ENCODE data around the gene IL4I1.
"Not testable (repeated sequence)": the region's sequence is repeated elsewhere in the genome, so short reads cannot be mapped to it uniquely, and the experiment has no call there.

Gene IL4I1, protein sequence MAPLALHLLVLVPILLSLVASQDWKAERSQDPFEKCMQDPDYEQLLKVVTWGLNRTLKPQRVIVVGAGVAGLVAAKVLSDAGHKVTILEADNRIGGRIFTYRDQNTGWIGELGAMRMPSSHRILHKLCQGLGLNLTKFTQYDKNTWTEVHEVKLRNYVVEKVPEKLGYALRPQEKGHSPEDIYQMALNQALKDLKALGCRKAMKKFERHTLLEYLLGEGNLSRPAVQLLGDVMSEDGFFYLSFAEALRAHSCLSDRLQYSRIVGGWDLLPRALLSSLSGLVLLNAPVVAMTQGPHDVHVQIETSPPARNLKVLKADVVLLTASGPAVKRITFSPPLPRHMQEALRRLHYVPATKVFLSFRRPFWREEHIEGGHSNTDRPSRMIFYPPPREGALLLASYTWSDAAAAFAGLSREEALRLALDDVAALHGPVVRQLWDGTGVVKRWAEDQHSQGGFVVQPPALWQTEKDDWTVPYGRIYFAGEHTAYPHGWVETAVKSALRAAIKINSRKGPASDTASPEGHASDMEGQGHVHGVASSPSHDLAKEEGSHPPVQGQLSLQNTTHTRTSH

DNA sequence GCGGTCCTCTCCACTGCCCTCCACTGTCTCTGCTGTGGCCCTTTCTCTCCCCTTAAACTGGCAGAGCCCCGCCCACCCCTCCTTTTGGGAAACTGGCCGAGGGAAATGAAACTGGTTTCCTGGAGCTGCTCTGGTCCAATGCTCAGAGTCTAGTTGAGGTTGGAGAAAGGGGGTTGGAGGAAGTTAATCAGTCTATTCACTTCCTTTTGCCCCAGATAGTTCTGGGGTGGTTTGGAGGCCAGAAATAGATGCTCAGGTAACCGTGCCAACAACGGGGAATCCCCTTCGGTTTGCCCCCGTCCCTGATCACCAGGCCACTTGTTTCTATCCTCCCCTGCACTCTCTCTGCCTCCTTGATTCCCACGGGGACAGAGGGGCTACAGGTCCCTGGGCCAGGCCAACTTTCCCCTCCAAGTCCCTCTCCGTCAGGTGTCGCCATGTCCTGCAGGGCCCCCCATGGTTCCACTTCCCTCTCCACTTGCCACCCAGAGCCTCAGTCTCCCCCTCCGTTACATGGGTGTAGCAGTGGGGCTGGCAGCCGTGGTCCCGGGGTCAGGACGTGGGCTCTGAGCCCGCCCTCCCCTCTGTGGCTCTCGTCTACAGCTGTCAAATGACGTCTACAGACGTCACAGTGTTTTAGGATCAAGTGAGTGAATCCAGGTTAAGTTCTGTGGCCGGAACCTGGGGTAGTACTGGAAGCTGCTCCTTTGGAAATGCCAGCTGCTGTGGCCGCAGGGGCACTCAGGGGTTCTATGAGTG lies at the start of gene IL4I1:
Gene IL4I1, minus strand, starts transcription at position 25 of the 759 bp plus-strand sequence. CDS start 727 bp downstream, outside the sequence.
- DNase-seq: no peak

DNA sequence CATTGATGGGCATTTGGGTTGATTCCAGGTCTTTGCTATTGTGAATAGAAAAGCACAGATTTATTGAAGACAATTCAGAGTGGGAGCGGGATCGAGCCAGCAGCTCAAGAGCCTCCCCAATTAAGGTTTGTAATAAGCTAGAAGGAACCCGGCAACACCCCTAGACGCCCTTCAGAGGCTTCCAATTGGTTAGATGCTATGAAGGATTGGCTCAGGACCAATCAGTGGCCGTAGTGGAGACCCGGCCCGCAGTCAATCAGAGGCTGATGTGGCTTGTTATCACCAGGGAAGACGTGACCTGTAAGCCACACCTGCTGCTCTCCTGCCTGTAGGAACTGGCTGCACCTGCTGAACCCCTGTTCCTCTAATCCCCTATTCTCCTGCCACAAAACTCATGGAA lies 49.7 kb upstream of the IL4I1 start:
- DNase-seq: no peak

DNA sequence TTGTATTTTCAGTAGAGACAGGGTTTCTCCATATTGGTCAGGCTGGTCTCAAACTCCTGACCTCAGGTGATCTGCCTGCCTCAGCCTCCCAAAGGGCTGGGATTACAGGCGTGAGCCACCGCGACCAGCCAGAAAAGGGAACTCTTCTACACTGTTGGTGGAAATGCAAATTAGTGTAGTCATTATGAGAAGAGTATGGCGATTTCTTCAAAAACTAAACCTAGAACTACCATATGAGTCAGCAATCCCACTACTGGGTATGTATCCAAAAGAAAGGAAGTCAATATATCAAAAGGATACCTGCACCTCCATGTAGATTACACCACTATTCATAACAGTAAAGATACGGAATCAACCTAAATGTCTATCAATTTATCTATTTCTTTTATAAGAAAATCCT lies 47.9 kb upstream of the IL4I1 start:
- not testable (repeated sequence) for DNase-seq

GRCh38 chr19:49940482-49940791 lies 43.8 kb upstream of the IL4I1 start:
- no peak for DNase-seq

GRCh38 chr19:49939721-49940481 lies 43.2 kb upstream of the IL4I1 start:
- DNase-seq: no peak

DNA sequence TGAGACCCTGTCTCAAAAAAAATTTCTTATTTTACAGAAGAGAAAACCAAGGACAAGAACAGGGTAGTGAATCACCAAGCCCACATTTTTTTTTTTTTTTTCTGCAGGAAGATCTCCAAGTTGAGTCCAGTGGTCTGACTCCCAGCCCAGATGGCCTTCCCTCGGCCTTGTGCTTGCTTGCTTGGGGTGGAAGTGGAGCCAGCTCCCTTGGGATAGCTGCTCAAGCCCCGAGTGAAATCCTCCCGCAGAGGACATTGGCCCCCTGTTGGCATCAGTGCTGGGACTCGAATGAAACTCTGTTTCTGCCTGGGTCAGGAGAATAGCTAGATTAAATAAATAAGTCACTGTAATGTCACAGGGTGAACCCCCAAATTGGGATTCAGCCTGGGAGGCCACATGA lies 42.0 kb upstream of the IL4I1 start:
- DNase-seq: no peak

GRCh38 chr19:49937750-49938381 lies 41.2 kb upstream of the IL4I1 start:
- DNase-seq: peak; percentile 82

DNA sequence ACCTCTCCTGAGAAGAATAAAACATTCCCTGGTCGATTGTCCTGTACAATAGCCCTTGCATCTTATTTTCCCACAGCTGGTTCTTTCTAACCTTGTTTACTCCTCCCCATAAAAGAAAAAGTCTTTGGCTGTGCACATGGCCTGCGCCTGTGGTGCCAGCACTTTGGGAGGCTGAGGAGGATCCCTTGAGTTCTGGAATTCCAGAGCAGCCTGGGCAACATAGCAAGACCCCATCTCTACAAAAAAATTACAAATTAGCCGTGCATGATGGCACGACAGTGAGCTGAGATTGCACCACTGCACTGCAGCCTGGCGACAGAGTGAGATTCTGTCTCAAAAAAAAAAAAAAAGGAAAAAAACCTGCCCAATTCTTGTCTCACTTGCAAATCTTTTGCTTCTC lies 39.9 kb upstream of the IL4I1 start:
- DNase-seq: no peak

- DNase-seq: no peak
Measured at GRCh38 chr19:49933643-49934042, 37.0 kb upstream of the IL4I1 start.

DNA sequence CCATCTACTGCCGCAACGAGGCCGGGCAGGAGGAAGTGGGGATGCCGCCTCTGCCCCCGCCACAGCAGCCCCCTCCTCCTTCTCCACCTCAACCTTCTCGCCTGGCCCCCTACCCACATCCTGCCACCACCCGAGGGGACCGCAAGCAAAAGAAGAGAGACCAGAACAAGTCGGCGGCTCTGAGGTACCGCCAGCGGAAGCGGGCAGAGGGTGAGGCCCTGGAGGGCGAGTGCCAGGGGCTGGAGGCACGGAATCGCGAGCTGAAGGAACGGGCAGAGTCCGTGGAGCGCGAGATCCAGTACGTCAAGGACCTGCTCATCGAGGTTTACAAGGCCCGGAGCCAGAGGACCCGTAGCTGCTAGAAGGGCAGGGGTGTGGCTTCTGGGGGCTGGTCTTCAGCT lies 36.0 kb upstream of the IL4I1 start:
- no peak for DNase-seq

DNA sequence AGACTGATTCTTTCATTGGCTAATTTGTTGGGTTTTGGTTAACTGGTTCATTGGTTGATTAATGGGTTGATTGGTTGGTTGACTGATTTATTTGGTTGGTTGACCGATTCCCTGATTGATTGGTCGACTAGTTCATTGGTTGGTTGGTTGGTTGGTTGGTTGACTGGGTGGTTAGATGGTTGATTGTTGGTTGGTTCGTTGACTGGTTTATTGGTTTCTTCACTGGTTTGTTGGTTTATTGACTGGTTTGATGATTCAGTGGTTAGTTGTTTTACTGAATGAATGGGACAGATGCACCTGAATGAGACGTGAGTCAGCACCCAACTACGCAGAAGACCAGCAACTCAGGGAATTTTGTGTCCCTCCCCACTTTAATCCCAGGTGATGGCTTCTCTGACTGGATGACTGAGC lies 35.4 kb upstream of the IL4I1 start:
- DNase-seq: no peak

GRCh38 chr19:49931293-49932040 lies 34.8 kb upstream of the IL4I1 start:
- no peak for DNase-seq

DNA sequence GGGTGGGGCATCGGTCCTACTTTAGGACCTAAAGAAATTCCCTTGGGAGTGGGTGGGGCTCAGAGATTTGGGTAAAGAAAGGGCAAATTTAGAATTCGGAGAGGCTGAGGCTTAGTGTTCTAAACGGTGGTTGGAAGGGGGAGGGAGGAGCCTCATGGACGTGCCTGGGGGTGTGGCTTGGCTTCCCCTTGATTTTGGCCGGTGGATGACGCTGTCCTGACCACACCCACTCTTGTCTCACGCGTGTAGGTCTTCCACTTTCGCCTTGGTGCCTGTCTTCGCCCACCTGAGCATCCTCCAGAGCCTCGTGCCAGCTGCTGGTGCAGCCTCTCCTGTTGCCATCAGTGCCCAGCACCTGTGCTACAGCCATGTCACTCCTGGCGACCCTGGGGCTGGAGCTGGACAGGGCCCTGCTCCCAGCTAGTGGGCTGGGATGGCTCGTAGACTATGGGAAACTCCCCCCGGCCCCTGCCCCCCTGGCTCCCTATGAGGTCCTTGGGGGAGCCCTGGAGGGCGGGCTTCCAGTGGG lies 33.9 kb upstream of the IL4I1 start:
- DNase-seq: peak; percentile 63

- peak; percentile 94 for DNase-seq
Measured at GRCh38 chr19:49929611-49930482, 33.2 kb upstream of the IL4I1 start.

DNA sequence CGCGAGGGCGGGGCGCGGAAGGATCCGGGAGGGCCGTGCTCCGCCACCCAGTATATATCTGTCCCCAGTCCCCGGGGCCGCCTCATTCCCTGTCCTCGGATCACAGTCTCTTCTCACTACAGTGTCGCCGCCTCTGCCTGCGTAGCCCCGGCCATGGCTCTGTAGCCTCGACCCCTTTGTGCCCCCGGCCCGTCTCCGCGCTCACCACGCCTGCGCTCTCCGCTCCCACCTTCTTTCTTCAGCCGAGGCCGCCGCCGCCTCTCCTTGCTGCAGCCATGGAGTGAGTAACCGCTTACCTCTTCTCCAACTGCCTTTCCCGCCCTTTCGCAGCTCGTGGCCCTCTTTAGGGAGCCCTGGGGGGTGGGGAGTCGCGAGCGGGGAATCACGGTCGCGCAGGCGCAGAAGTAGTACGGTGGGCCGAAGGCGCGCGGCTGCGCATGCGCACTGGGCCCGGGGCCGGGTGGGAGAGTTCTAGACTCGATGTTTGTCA lies 32.5 kb upstream of the IL4I1 start, which contains the start of the genes ATF5 and NUP62:
Gene ATF5, plus strand, starts transcription at position 85 of the 490 bp plus-strand sequence. CDS start 1,646 bp downstream, outside the sequence.
Gene NUP62, minus strand, starts transcription at position 384 of the 490 bp plus-strand sequence. CDS start 19,697 bp downstream, outside the sequence.
- DNase-seq: peak; percentile 94

- no peak for DNase-seq
Measured at GRCh38 chr19:49927526-49928264, 31.0 kb upstream of the IL4I1 start.

GRCh38 chr19:49926515-49926914 lies 29.8 kb upstream of the IL4I1 start:
- DNase-seq: no peak

GRCh38 chr19:49925486-49925885 lies 28.8 kb upstream of the IL4I1 start:
- no peak for DNase-seq

GRCh38 chr19:49924881-49925210 lies 28.2 kb upstream of the IL4I1 start:
- DNase-seq: not testable (repeated sequence)
